ENCODE results near the gene NR6A1. TPM values are rescaled to one million over a fixed set of nuclear protein-coding genes. Genes with fewer than 3 reads are reported as not detected.

The NR6A1 gene
- total RNA-seq, 1 experiment from 2014 or later = 0.77 TPM

DNA sequence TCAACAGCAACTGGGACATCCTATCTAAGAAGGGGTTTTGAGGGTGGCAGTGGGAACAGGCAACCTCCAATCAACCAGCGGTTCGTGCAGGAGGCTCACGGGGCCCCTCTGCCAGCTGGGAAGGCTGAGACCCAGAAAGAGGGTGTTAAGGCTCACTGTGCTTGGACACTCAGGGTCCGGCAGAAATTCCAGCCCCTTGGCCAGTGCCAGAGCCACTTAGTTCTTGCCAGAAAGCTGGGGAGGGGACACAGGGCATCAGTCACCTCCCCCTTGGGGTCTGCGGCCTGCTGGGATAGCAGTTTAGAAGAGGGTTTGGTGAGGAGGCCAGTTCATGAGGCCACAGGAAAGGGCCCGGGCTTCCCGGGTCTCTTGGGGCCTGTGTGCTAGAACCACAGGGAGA is 300.4 kb downstream of the NR6A1 start:
- intact Hi-C loops (cut with micrococcal nuclease) = no loop called here
- ATAC-seq = no peak
- H3F3A ChIP-seq (ENCODE audit: low read length, unreplicated experiment) = no peaks in the 10 kb centered on the region
- ChIA-PET POLR2A (ENCODE audit: unreplicated experiment) (no interaction called here), CTCF (no interaction called here)
- H4K20me1 ChIP-seq (ENCODE audit: low read length) = no peaks in the 10 kb centered on the region
- no peaks in the 10 kb centered on the region for H3K4me1 ChIP-seq (ENCODE audit: insufficient read depth, low read length)
- H3K27ac ChIP-seq (ENCODE audit: low read length) = no peak overlapping the region
- DNase-seq = no peak
- H3K4me2 ChIP-seq (ENCODE audit: low read length) = no peak overlapping the region
- H3K4me3 ChIP-seq (ENCODE audit: low read length) = no peak overlapping the region
- no peaks in the 10 kb centered on the region for H3K9me3 ChIP-seq (ENCODE audit: low read length)
- no peaks in the 10 kb centered on the region for H3K36me3 ChIP-seq (ENCODE audit: low read depth, low read length)
- no peaks in the 10 kb centered on the region for H3K9me2 ChIP-seq (replicated peaks; ENCODE audit: low read length)
- TF ChIP-seq, protein P1, sequence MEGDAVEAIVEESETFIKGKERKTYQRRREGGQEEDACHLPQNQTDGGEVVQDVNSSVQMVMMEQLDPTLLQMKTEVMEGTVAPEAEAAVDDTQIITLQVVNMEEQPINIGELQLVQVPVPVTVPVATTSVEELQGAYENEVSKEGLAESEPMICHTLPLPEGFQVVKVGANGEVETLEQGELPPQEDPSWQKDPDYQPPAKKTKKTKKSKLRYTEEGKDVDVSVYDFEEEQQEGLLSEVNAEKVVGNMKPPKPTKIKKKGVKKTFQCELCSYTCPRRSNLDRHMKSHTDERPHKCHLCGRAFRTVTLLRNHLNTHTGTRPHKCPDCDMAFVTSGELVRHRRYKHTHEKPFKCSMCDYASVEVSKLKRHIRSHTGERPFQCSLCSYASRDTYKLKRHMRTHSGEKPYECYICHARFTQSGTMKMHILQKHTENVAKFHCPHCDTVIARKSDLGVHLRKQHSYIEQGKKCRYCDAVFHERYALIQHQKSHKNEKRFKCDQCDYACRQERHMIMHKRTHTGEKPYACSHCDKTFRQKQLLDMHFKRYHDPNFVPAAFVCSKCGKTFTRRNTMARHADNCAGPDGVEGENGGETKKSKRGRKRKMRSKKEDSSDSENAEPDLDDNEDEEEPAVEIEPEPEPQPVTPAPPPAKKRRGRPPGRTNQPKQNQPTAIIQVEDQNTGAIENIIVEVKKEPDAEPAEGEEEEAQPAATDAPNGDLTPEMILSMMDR (conservative IDR thresholded peaks at IDR 0.05; ENCODE audit: low read depth, low read length) = no peak
- TF ChIP-seq EZH2 (IDR thresholded peaks at IDR 0.05; ENCODE audit: low read length, unreplicated experiment) (no peak), EZH2phosphoT487 (IDR thresholded peaks at IDR 0.05; ENCODE audit: borderline replicate concordance, low read length) (no peak)
- no peak overlapping the region for H2AFZ ChIP-seq (ENCODE audit: low read length)
- no TSS peak for BruUV-seq (replicated peaks)
- H3K9ac ChIP-seq (ENCODE audit: low read length) = no peak overlapping the region
- no peaks in the 10 kb centered on the region for H3K79me2 ChIP-seq (ENCODE audit: low read length)
- H3K27me3 ChIP-seq (ENCODE audit: low read length) = no peaks in the 10 kb centered on the region

DNA sequence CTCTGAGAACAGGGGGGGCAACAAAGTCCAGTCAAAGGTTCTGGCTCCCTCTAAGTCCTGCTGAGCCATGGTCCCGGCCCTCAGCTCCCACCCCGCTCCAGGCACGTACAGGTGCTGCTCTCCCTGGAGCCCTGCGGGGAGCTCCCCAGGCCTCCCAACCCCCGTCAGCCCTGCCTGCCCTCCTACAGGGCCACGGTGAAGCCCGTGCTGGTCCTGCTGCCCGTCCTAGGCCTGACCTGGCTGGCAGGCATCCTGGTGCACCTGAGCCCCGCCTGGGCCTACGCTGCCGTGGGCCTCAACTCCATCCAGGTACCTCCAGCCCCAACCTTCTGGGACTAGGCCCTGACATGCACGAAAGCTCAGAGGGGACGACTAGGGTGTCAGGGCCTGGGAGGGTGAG is 300.8 kb downstream of the NR6A1 start:
- no peak overlapping the region for H3K27ac ChIP-seq (ENCODE audit: low read length)
- ATAC-seq = no peak
- no peaks in the 10 kb centered on the region for H4K20me1 ChIP-seq (ENCODE audit: low read length)
- no peak overlapping the region for H3K4me3 ChIP-seq (ENCODE audit: low read length)
- no peaks in the 10 kb centered on the region for H3K9me3 ChIP-seq (ENCODE audit: low read length)
- BruUV-seq (replicated peaks) = no TSS peak
- TF ChIP-seq EZH2phosphoT487 (IDR thresholded peaks at IDR 0.05; ENCODE audit: borderline replicate concordance, low read length) (no peak), EZH2 (IDR thresholded peaks at IDR 0.05; ENCODE audit: low read length, unreplicated experiment) (no peak)
- TF ChIP-seq, protein P1 (conservative IDR thresholded peaks at IDR 0.05; ENCODE audit: low read depth, low read length) = no peak
- no peak overlapping the region for H3K4me2 ChIP-seq (ENCODE audit: low read length)
- no peaks in the 10 kb centered on the region for H3K79me2 ChIP-seq (ENCODE audit: low read length)
- H3K4me1 ChIP-seq (ENCODE audit: insufficient read depth, low read length) = no peaks in the 10 kb centered on the region
- ChIA-PET POLR2A (ENCODE audit: unreplicated experiment) (no interaction called here), CTCF (no interaction called here)
- no peaks in the 10 kb centered on the region for H3K27me3 ChIP-seq (ENCODE audit: low read length)
- intact Hi-C loops (cut with micrococcal nuclease) = no loop called here
- no peaks in the 10 kb centered on the region for H3K36me3 ChIP-seq (ENCODE audit: low read depth, low read length)
- H2AFZ ChIP-seq (ENCODE audit: low read length) = no peak overlapping the region
- H3K9ac ChIP-seq (ENCODE audit: low read length) = no peak overlapping the region
- no peak for DNase-seq
- H3F3A ChIP-seq (ENCODE audit: low read length, unreplicated experiment) = no peaks in the 10 kb centered on the region
- H3K9me2 ChIP-seq (replicated peaks; ENCODE audit: low read length) = no peaks in the 10 kb centered on the region

DNA sequence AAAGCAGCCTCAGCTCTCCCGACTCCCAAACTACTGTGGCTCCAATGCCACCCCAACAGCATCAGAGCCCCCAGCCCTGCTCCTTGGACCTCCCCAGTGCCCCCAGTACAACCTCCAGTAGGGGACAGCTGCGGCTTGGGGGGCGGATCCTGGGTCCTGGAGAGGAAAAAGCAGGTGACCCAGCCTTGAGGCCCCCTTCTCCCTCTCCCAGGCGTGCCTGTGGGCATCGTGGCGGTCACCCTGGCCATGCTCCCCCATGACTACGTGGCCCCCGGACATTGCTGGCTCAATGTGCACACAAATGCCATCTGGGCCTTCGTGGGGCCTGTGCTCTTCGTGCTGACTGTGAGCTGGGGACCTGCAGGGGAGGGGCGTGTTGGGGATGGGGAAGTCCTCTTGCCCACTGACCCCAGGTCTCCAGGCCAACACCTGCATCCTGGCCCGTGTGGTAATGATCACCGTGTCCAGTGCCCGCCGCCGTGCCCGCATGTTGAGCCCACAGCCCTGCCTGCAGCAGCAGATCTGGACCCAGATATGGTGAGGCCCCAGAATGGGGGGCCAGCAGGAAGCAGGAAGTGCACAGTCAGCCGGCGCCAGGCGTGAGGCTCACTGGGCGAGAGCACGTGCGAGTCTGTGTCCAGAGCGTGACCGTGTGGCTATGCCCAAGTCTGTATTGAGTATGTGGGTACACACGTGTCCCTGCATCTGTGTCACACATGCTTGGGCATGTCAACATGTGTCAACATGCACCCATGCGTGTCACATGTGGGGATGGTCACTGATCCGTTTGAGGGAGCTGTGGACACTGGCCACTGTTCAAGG is 301.9 kb downstream of the NR6A1 start:
- no peaks in the 10 kb centered on the region for H3K9me2 ChIP-seq (replicated peaks; ENCODE audit: low read length)
- H3K4me1 ChIP-seq (ENCODE audit: insufficient read depth, low read length) = no peaks in the 10 kb centered on the region
- H3K9ac ChIP-seq (ENCODE audit: low read length) = no peak overlapping the region
- no peak overlapping the region for H2AFZ ChIP-seq (ENCODE audit: low read length)
- H3K4me2 ChIP-seq (ENCODE audit: low read length) = no peak overlapping the region
- intact Hi-C loops (cut with micrococcal nuclease) = no loop called here
- H3K36me3 ChIP-seq (ENCODE audit: low read depth, low read length) = no peaks in the 10 kb centered on the region
- CTCF ChIA-PET = no interaction called here
- ATAC-seq = no peak
- no peaks in the 10 kb centered on the region for H3K27me3 ChIP-seq (ENCODE audit: low read length)
- H4K20me1 ChIP-seq (ENCODE audit: low read length) = no peaks in the 10 kb centered on the region
- H3F3A ChIP-seq (ENCODE audit: low read length, unreplicated experiment) = no peaks in the 10 kb centered on the region
- POLR2A ChIA-PET (ENCODE audit: unreplicated experiment) = no interaction called here
- TF ChIP-seq EZH2 (IDR thresholded peaks at IDR 0.05; ENCODE audit: low read length, unreplicated experiment) (no peak), EZH2phosphoT487 (IDR thresholded peaks at IDR 0.05; ENCODE audit: borderline replicate concordance, low read length) (no peak)
- TF ChIP-seq, protein P1 (conservative IDR thresholded peaks at IDR 0.05; ENCODE audit: low read depth, low read length) = no peak
- no TSS peak for BruUV-seq (replicated peaks)
- H3K27ac ChIP-seq (ENCODE audit: low read length) = no peak overlapping the region
- H3K9me3 ChIP-seq (ENCODE audit: low read length) = no peaks in the 10 kb centered on the region
- no peak for DNase-seq
- no peak overlapping the region for H3K4me3 ChIP-seq (ENCODE audit: low read length)
- no peaks in the 10 kb centered on the region for H3K79me2 ChIP-seq (ENCODE audit: low read length)
